CD4-positive, alpha-beta T cell treated with Interleukin-17A for 1 hour (primary cell): ENCODE measurements around the gene LAMC2.
"Not testable (repeated sequence)": the region's sequence is repeated elsewhere in the genome, so short reads cannot be mapped to it uniquely, and the experiment has no call there.

Experiments used
- DNase-seq: peaks from one replicate; pipeline ENCODE4 v3.0.0-alpha.2; 2020

LAMC2 gene

DNA sequence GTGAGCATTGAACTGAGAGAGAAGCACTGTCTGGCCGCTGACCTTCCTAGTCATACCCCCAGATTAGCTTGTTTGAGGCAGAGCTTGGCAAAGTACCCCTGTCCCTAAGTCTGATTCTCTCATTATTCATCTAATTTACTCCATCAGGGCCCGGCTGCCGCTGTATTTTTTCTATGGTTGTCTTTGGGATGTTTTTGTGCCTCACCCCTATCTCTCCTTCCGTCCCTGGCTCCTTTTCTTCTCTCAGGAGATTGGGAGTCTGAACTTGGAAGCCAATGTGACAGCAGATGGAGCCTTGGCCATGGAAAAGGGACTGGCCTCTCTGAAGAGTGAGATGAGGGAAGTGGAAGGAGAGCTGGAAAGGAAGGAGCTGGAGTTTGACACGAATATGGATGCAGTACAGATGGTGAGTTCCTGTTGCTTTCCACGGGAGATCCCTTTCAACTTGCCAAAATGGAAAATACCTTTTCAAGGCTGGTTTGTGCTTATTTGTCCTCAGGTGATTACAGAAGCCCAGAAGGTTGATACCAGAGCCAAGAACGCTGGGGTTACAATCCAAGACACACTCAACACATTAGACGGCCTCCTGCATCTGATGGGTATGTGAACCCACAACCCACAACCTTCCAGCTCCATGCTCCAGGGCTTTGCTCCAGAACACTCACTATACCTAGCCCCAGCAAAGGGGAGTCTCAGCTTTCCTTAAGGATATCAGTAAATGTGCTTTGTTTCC is 53.9 kb downstream of the LAMC2 start:
- DNase-seq, result no peak

DNA sequence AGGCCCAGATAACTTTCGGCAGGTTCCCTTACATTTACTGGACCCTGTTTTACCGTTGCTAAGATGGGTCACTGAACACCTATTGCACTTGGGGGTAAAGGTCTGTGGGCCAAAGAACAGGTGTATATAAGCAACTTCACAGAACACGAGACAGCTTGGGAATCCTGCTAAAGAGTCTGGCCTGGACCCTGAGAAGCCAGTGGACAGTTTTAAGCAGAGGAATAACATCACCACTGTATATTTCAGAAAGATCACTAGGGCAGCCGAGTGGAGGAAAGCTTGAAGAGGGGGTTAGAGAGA is 54.4 kb downstream of the LAMC2 start:
- no peak for DNase-seq

DNA sequence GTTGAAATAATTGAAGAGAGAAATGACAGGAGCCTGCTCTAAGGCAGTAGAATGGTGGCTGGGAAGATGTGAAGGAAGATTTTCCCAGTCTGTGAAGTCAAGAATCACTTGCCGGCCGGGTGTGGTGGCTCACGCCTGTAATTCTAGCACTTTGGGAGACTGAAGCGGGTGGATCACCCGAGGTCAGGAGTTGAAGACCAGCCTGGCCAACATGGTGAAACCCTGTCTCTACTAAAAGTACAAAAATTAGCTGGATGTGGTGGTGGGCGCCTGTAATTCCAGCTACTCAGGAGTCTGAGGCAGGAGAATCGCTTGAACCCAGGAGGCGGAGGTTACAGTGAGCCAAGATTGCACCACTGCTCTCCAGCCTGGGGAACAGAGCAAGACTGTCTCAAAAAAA is 54.8 kb downstream of the LAMC2 start:
- DNase-seq, result not testable (repeated sequence)

DNA sequence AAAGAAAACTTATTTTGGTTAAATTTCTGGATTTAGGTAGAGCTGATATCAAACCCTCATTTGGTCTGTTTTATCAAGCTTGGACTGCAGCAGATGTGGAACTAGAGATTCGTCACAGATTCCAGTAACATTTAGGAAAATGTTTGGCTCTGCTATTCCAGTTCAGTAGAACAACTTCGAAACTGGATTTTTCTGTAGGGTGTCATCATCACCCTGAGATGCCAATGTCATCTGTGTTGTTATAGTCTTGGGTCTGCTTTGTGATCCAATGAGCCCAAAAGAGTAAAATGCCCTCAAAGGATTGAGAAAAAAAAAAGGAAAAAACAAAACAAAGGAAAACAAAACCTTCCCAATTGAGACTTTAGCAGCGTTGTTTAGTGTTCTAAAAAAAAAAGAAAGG is 55.4 kb downstream of the LAMC2 start:
- no peak for DNase-seq

DNA sequence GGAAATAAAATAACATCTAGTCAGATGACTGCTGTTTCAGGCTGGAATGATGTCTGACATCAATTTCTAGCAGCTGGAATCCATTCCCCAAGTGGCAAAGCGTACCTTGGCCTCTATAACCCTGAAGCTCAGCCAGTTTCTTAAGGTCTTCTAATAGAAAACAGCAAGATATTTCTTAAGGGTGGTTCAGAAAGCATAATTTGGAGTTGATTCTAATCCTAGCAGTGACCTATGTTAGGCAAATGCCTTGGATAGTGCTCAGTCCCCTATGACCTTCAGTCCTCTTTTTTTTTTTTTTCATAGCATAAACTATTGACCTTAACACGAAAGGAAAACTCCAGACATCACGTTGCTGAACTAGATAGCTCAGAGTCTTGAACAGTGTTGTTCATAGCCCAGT is 56.5 kb downstream of the LAMC2 start:
- no peak for DNase-seq

DNA sequence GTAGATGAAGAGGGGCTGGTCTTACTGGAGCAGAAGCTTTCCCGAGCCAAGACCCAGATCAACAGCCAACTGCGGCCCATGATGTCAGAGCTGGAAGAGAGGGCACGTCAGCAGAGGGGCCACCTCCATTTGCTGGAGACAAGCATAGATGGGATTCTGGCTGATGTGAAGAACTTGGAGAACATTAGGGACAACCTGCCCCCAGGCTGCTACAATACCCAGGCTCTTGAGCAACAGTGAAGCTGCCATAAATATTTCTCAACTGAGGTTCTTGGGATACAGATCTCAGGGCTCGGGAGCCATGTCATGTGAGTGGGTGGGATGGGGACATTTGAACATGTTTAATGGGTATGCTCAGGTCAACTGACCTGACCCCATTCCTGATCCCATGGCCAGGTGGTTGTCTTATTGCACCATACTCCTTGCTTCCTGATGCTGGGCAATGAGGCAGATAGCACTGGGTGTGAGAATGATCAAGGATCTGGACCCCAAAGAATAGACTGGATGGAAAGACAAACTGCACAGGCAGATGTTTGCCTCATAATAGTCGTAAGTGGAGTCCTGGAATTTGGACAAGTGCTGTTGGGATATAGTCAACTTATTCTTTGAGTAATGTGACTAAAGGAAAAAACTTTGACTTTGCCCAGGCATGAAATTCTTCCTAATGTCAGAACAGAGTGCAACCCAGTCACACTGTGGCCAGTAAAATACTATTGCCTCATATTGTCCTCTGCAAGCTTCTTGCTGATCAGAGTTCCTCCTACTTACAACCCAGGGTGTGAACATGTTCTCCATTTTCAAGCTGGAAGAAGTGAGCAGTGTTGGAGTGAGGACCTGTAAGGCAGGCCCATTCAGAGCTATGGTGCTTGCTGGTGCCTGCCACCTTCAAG is 57.3 kb downstream of the LAMC2 start:
- no peak for DNase-seq

DNA sequence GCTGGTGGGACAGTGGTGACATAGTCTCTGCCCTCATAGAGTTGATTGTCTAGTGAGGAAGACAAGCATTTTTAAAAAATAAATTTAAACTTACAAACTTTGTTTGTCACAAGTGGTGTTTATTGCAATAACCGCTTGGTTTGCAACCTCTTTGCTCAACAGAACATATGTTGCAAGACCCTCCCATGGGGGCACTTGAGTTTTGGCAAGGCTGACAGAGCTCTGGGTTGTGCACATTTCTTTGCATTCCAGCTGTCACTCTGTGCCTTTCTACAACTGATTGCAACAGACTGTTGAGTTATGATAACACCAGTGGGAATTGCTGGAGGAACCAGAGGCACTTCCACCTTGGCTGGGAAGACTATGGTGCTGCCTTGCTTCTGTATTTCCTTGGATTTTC is 58.4 kb downstream of the LAMC2 start:
- DNase-seq, result no peak

DNA sequence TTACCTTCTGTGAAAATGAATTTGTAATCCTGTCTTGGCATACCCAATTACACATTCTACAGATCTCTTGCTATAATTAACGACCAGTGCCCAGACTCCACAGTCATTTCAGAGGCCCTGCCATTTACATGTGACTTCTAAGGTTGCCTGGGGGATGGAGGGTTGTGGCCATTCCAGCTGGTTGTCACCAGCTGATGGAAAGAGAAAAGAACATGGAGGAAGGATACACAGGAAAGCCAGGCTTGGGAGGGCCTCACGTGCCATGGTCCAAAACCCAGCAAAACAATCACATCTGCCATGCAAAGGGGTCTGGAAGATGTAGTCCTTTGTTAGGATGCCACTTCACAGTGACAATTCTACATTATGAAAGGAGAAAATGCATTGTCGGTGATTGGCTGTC is 59.3 kb downstream of the LAMC2 start:
- no peak for DNase-seq

DNA sequence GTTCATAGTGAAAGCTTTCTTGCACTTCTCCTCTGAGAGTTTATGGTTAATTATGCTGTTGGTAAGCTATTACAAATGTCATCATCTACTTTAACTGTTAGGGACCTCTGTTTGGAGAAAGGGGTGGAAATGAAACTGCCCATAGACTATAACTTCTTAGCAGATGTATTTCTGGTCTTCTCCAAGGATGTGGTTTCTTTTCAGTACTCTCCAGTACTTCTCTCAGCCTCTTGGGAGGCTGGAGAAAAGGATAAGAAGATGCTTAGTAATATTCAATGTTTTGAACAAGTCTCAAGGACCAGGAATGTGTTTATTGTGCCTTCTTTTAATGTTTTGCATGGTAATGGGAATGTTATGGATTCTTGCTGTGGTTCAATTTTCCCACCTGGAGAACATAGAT is 60.4 kb downstream of the LAMC2 start:
- no peak for DNase-seq

DNA sequence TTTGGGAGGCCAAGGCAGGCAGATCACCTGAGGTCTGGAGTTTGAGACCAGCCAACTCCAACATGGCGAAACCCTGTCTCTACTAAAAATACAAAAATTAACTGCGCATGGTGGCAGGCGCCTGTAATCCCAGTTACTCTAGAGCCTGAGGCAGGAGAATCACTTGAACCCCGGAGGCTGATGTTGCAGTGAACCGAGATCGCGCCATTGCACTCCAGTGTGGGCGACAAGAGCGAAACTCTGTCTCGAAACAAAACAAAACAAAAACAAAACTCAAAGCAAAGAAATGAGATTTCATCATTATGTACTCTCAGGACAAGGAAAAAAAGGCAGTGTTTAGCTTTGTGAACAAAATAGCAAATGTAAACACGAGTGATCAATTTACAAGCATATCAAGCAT is 61.0 kb downstream of the LAMC2 start:
- no peak for DNase-seq

DNA sequence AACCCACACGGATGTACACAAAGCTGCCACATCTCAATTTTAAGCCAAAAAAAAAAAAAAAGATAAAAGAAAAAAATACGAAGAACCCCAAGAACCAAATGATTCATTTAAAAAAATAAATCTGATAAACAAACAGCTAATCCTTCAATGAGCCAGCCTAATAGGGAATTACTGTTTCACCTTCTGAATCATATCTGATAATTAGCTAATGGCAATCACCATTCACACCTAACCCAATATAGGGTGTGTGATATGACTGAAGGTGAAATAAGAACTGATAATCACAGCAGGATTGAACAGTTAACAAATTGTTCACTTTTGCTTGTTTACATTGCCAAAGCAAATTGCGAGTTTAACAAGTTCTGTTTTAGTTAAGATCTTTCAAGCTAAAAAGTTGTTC is 61.4 kb downstream of the LAMC2 start:
- no peak for DNase-seq

DNA sequence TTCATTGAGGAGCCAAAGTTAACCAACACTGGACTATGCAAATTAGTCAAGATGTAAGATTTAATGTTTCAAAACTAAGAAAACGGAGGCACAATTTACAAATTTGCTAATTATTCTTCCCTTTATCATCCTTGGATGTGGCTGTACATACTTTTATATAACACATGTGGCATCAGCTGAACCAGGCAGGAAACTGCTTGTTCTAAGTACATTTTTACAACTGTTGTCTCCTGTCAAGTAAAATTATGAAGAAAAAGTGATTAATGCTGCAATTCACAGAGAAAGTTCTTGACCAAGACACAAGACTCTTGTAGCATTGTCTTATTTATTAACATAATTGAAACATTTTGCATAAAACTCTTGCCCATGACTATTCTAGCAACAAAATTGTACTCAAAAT is 61.9 kb downstream of the LAMC2 start:
- no peak for DNase-seq

DNA sequence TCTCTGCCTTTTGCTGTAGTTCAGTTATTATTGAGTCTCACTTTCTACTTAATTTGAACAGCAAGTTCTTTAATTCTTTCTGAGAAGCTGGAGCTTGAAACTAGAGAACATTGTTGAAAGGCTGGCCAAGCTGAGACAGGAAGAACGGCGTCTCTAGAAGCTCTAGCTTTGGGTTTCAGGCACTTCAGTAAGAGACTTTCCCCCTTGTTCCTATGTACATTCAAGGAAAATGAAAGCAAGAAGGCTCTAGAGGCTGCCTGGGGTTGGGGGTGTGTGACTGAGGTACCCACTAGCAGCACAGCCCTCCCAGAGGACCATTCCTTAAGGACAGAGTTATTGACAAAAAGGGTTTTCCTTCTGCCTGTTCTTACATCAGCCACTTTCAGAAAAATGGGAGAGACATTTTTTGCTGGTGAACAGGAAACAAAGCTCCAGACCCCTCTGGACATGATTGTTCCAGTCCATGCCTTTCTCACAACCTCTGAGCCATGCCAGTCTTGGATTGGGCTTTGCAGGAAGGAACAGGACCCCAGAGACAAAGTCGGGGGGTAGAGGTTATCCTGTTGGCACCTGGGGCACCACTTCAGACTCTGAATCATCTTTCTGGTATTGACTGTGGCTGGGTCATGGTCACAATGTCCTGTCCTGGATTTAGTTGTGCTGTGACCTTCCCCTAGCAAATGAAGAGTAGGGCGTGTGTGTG is 63.1 kb downstream of the LAMC2 start:
- no peak for DNase-seq

DNA sequence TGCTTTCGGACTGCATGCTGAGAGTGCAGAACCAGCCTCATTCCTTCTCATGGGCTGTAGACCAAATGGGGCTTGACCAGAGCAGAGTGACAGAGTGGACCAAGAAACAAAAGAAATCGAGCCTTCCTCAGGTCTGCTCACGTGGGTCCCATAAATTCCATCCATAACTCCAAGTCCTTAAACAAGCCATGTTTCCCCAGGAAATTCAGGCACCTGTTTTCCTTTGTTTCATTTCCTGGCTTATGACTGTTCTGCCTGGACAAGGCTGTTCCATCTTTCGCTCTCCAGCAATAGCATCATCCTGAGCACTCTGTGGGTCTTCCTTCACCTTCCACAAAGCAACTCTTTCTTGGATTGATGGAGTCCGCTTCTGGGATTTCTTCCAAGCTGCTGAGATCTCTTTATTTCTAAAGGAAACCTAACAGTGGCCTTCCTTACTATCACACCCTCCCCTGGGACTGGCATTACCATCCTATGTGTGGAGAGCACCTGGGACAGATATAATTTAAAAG is 63.9 kb downstream of the LAMC2 start:
- DNase-seq, result no peak

DNA sequence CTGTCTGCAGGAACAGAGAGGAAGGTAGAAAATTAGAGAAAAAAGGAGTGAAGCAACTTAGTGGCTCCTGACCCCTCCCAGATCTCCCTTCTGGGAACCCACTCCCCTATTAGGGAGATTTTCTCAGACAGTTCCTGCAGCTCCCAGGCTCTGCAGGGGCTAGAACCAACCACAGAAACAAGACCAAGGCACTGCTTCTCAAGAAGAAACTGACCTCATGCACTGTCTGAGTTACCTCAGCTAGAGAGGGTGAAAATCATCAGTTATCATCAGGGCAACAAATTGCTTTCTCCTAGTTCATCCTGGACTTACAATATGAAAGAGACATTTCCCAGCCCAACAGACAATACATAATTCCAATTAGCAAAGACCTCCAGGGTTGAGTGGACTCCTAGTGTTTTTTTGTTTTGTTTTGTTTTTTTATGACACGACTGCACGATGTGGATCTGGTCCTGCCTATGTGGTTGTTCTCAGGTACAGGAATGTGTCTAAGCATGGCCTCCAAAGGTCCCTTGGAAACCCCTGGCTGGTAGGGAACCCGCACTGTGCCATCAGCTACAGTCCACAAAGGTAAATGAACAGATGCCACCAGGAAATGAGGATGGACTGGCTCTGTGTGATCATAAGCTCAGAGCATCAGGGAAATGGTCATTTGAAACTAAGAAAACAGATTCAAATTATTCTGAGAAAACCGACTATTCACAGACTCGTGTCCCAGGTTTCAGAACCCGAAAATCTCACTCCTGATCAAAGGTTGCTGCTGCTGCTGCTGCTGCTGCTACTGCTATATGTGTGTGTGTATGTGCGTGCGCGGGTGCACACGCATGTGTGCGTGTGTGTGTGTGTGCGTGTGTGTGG is 65.3 kb downstream of the LAMC2 start:
- no peak for DNase-seq

DNA sequence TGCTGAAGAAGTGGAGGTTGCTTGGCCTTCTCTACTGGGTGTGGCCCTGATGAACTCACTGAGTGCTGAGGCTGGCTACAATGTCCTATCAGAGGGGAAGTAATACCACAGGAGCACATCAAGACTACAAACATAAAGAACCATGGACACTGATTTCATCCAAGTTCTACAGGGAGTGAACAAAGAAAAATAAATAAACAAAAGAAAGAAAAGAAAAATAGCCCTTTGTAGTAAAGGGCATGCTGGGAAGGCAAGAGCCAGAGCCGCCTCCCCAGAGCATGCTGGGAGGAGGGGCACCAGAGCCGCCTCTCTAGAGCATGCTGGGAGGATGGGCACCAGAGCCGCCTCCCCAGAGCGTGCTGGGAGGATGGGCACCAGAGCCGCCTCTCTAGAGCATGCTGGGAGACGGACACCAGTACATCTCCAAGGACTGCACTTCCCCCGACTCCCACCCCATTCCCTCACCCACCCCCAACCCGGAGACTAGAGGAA is 65.9 kb downstream of the LAMC2 start:
- no peak for DNase-seq

DNA sequence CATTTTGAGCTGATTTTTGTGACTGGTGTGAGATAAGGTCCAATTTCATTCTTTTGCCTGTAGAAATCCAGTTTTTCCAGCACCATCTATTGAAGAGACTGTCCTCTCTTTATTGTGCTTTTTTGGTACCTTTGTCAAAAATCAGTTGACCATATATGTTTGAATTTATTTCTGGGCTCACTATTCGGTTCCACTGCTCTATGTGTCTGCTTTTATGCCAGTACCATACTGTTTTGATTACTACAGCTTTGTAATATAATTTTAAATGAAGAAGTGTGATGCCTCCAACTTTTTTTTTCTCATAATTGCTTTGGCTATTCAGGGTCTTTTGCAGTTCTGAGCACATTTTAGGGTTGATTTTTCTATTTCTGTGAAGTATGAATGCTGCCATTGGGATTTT is 69.0 kb downstream of the LAMC2 start:
- DNase-seq, result no peak

DNA sequence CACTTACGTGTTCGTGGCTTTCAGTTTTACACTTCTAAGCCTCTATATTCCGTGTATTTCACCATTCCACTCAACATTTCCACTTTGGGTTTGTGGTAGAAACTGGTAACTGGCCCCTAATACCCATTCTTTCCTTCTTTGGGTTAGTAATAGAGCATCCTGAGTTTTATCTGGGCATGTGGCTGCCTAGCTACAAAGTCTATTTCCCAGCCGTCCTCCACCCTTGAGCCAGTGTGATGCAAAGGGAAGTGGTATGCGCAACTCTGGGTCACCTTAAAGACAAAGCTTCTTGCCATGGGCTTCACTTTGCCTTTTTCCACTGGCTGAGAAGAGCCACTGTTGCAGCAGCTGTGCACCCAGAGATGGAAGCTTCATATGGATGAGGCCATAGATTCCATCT is 73.9 kb downstream of the LAMC2 start:
- DNase-seq, result no peak

DNA sequence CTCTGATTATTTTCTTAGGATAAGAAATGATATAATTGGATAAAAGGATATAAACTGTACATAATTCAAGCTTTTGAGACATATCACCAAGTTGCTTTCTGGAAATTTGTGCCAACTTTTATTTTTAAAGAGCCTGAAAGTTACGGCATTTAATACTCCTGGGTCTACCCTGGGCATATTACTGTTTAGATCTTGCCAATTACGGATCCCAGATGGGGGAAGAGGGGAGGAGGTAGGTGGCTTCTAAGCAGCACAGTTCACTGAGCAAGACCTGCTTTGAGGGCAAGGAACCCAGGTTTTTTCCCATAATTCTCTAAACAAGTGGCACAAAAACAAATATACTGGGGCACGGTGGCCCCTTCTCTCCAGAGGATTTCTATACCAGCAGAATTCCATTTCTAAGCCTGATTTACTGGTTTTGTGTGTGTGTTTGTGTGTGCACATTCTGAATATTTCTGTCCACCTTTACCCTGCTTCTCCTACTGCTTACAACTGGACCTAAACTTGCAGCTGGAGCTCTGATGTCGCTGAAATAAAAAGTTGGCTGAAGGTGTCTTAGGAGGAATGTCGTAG is 76.7 kb downstream of the LAMC2 start:
- no peak for DNase-seq

DNA sequence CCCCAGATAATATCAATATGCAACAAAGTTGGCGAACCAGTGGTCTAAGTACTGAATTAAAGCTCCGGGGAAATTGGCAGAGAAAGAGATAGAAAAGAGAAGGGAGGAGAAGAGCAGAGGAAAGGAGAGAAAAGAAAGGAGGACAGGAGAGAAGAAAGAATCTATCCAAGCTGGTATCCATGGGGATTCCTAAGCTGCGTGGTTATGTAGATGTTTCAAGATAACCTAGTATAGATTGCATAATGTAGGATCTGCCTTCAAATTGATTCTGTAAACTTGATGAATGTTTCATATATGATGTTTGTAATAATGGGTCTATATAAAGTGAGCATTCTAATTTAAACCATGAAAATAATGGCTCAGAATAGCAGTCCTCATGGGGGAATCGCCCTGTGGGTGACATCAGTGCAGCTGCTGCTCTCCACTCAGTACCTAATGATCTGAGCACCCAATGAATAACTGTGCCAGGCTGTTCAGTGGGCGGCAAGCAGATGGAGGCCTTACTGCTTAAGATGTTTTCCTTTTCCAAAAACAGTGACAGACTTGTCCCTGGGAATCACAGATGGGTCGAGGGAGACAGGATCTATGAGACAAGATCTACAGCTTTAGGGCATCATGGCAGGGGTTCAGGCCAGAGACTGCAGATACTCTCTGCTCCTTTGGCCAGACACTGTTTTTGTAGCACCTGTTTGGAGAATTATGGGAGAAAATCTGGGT is 78.0 kb downstream of the LAMC2 start:
- DNase-seq, result no peak

DNA sequence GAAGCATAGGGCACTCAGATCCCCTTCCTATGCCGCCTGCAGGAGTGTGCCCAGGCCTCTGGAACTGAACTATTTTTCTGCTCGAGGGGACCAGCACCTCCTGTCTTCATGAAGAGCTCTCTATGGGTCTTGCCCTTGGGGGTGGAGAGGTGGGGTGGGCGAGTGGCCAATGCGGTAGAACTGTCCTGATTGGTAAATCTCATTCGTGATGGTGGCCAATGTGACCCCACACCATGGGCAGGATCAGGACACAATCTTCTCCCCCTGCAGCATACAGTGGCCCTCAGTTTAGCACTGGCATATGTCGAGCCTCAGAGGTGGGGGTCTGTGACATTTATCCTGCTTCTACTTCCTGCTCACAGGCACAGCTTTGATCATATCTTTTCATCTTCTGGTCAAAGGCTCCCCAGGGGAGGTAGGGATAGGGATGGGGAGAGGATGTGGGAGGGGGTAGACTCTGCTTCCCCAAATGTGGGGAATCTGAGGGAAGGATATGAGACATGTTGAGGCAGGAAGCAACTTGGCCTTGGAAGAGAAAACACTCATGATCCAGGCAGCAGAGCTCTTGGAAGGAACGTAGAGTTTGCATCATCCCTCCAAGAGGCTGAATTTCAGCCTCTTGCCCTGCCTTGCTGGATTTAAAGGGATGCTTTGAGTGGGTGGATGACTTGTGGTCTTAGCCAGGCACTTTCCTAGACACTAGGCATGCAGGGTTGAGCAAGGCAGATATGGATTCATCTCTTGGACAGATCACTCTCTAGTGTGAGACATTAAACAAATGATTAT is 81.8 kb downstream of the LAMC2 start:
- DNase-seq, result no peak
